HCT116 (cell line): ENCODE data around the gene MAP3K2. TPM values are rescaled to one million over a fixed set of nuclear protein-coding genes. Genes with fewer than 3 reads are reported as not detected.

Experiments
- ATAC-seq: fragments of 200-7000 bp; cut with Tn5 transposase; 2 replicates; pipeline ENCODE4 v1.9.1; 2020; ENCODE audit warnings: mild to moderate bottlenecking, moderate library complexity
- BruUV-seq: library from RNA; stranded (reverse); fragments of 400-500 nt; replicated peaks from 2 replicates; lab custom pipeline; 2021; lab: Mats Ljungman, UMichigan
- CTCF ChIA-PET: fragments of 300-600 bp; sonication (Branson Sonifier 250); formaldehyde crosslinking; loops from one replicate; lab custom pipeline; 2021; ENCODE audit warnings: antibody characterized with exemption; lab: Charles Lee
- POLR2A ChIA-PET: fragments of 300-600, 350-600 bp; sonication (Branson Sonifier 250); formaldehyde crosslinking; loops from one replicate; lab custom pipeline; 2021; ENCODE audit warnings: antibody characterized with exemption; lab: Charles Lee
- RAD21 ChIA-PET, 2 experiments: fragments of 300-600 bp; sonication (Branson Sonifier 250); formaldehyde crosslinking; loops; one replicate each; lab custom pipeline; 2023; ENCODE audit warnings: low total read pairs in 2 of 2; ENCODE audit not compliant: uncharacterized antibody in 2 of 2, unreplicated experiment in 2 of 2, low non-redundant PET in 1 of 2; lab: Charles Lee
- DNase-seq: peaks from one replicate; pipeline ENCODE4 v3.0.0-alpha.2; 2010; ENCODE audit warnings: low read depth, low spot score
- H2AFZ ChIP-seq: fragments of 200-600 bp; shearing (Covaris generic), sonication (generic); 2 replicates; pipeline ENCODE4 v1.6.1; 2017; ENCODE audit warnings: low read depth, mixed run types, mixed read lengths, antibody characterized with exemption, low read length; ENCODE audit not compliant: poor library complexity, severe bottlenecking
- H3K27ac ChIP-seq: 2 replicates; pipeline ENCODE4 v1.5.1; 2012; ENCODE audit warnings: low read depth, low read length
- H3K27me3 ChIP-seq: fragments of 200-600 bp; sonication (generic); 2 replicates; pipeline ENCODE4 v1.6.1; 2016; ENCODE audit warnings: mixed run types, low read length, mixed read lengths; ENCODE audit not compliant: insufficient read depth
- H3K36me3 ChIP-seq, 2 experiments: fragments of 200-500 bp in 1 of 2; fragments of 200-600 bp in 1 of 2; sonication (Bioruptor generic) in 1 of 2; sonication (generic) in 1 of 2; 2 replicates each; pipeline versions ENCODE4 v1.5.1 to v1.6.1; 2014 to 2016; ENCODE audit warnings: low read length in 2 of 2, inconsistent platforms in 1 of 2, mixed read lengths in 1 of 2, mixed run types in 1 of 2; ENCODE audit not compliant: insufficient read depth in 2 of 2, control insufficient read depth in 1 of 2
- H3K4me1 ChIP-seq, 2 experiments: fragments of 200-600 bp in 1 of 2; sonication (generic) in 1 of 2; 2 replicates each; pipeline versions ENCODE4 v1.5.1 to v1.6.1; 2012 to 2017; ENCODE audit warnings: low read length in 2 of 2, inconsistent platforms in 1 of 2, mild to moderate bottlenecking in 1 of 2, mixed read lengths in 1 of 2, mixed run types in 1 of 2, moderate library complexity in 1 of 2; ENCODE audit not compliant: insufficient read depth in 2 of 2, control insufficient read depth in 1 of 2
- H3K4me2 ChIP-seq: fragments of 200-600 bp; sonication (generic); 2 replicates; pipeline ENCODE4 v1.6.1; 2017; ENCODE audit warnings: mixed run types, low read length, mixed read lengths
- H3K4me3 ChIP-seq, 2 experiments: fragments of 200-600 bp in 1 of 2; sonication (generic) in 1 of 2; replicated peaks in 1 of 2; 2 replicates each; pipeline ENCODE4 v1.5.1; 2011 to 2016; ENCODE audit warnings: low read length in 2 of 2, control low read depth in 1 of 2, low read depth in 1 of 2, mild to moderate bottlenecking in 1 of 2, mixed read lengths in 1 of 2, mixed run types in 1 of 2
- H3K79me2 ChIP-seq: fragments of 200-600 bp; sonication (generic); 2 replicates; pipeline ENCODE4 v1.6.1; 2017; ENCODE audit warnings: mild to moderate bottlenecking, mixed run types, low read length, moderate library complexity, mixed read lengths; ENCODE audit not compliant: insufficient read depth
- H3K9ac ChIP-seq: fragments of 200-600 bp; sonication (generic); 2 replicates; pipeline ENCODE4 v1.6.1; 2016; ENCODE audit warnings: low read length, mixed read lengths
- H3K9me2 ChIP-seq: fragments of 200-600 bp; sonication (generic), shearing (Covaris generic); 2 replicates; pipeline ENCODE4 v1.6.1; 2017; ENCODE audit warnings: mixed run types, mild to moderate bottlenecking, moderate library complexity; ENCODE audit not compliant: insufficient read depth
- H3K9me3 ChIP-seq, 2 experiments: fragments of 200-500 bp in 1 of 2; fragments of 200-600 bp in 1 of 2; sonication (Bioruptor generic) in 1 of 2; sonication (generic) in 1 of 2; 2 replicates each; pipeline ENCODE4 v1.6.1; 2014 to 2017; ENCODE audit warnings: low read length in 2 of 2, mixed read lengths in 2 of 2, inconsistent platforms in 1 of 2, low read depth in 1 of 2, mild to moderate bottlenecking in 1 of 2, mixed run types in 1 of 2, moderate library complexity in 1 of 2; ENCODE audit not compliant: control insufficient read depth in 1 of 2, insufficient read depth in 1 of 2
- H4K20me1 ChIP-seq: fragments of 200-600 bp; sonication (generic), shearing (Covaris generic); 2 replicates; pipeline ENCODE4 v1.6.1; 2017; ENCODE audit warnings: mixed run types, mild to moderate bottlenecking, moderate library complexity; ENCODE audit not compliant: insufficient read depth
- CBX3 ChIP-seq: IDR thresholded peaks from 2 replicates; pipeline ENCODE4 v1.6.1; 2012; ENCODE audit warnings: low read depth
- CEBPB ChIP-seq: IDR thresholded peaks from 2 replicates; pipeline ENCODE4 v1.6.1; 2012; ENCODE audit warnings: low read depth
- ELF1 ChIP-seq: IDR thresholded peaks from 2 replicates; pipeline ENCODE4 v1.6.1; 2012; ENCODE audit warnings: low read depth, borderline replicate concordance
- EZH2 ChIP-seq: fragments of 200-600 bp; sonication (generic); IDR thresholded peaks from 2 replicates; pipeline ENCODE4 v1.6.1; 2017; ENCODE audit warnings: antibody characterized with exemption, mixed run types
- FOSL1 ChIP-seq: IDR thresholded peaks from 2 replicates; pipeline ENCODE4 v1.6.1; 2012; ENCODE audit warnings: low read depth
- POLR2A ChIP-seq: IDR thresholded peaks from 2 replicates; pipeline ENCODE4 v1.7.0; 2011; ENCODE audit warnings: borderline replicate concordance; ENCODE audit not compliant: insufficient read depth, insufficient read length; ENCODE audit errors: extremely low read depth
- POLR2AphosphoS5 ChIP-seq: IDR thresholded peaks from 2 replicates; pipeline ENCODE4 v1.6.1; 2011; ENCODE audit warnings: mild to moderate bottlenecking, low read depth, low read length, moderate library complexity
- RAD21 ChIP-seq: IDR thresholded peaks from 2 replicates; pipeline ENCODE4 v1.6.1; 2012; ENCODE audit warnings: low read depth, mild to moderate bottlenecking
- SIN3A ChIP-seq: IDR thresholded peaks from 2 replicates; pipeline ENCODE4 v1.6.1; 2012; ENCODE audit warnings: low read depth
- SP1 ChIP-seq: IDR thresholded peaks from 2 replicates; pipeline ENCODE4 v1.6.1; 2012; ENCODE audit warnings: low read depth
- SRF ChIP-seq: IDR thresholded peaks from 2 replicates; pipeline ENCODE4 v1.6.1; 2012; ENCODE audit warnings: low read depth
- YY1 ChIP-seq: IDR thresholded peaks from 2 replicates; pipeline ENCODE4 v1.6.1; 2011; ENCODE audit warnings: low read length, low read depth, moderate library complexity, mild to moderate bottlenecking; ENCODE audit not compliant: insufficient replicate concordance; ENCODE audit errors: extremely low read depth
- ZFX ChIP-seq: fragments of 450-650 bp; IDR thresholded peaks from 2 replicates; pipeline ENCODE4 v1.6.1; 2017
- intact Hi-C: fragments of 100-400 bp; cut with micrococcal nuclease; formaldehyde crosslinking; loops from 2 replicates; pipeline ENCODE4 v1.10.0; 2022
- total RNA-seq: library from RNA; stranded (reverse); gene quantifications from one replicate; pipeline ENCODE4 v1.2.1, GENCODE V29; 2021; ENCODE audit not compliant: unreplicated experiment
- TF ChIP-seq, protein P1 (sequence below): IDR thresholded peaks from 2 replicates; pipeline ENCODE4 v1.6.1; 2012; ENCODE audit warnings: low read depth
- TF ChIP-seq, protein P2 (sequence below), 3 experiments: fragments of 200-600 bp in 1 of 3; sonication (generic) in 1 of 3; IDR thresholded peaks in 2 of 3; conservative IDR thresholded peaks in 1 of 3; 2 replicates each; pipeline ENCODE4 v1.5.1; 2012 to 2017; ENCODE audit warnings: low read depth in 2 of 3, low read length in 2 of 3, antibody characterized with exemption in 1 of 3, borderline replicate concordance in 1 of 3, control low read depth in 1 of 3, mild to moderate bottlenecking in 1 of 3, mixed read lengths in 1 of 3, mixed run types in 1 of 3, moderate library complexity in 1 of 3; ENCODE audit not compliant: insufficient read depth in 1 of 3

The MAP3K2 gene
- total RNA-seq, 1 experiment from 2014 or later = 44.5 TPM

DNA sequence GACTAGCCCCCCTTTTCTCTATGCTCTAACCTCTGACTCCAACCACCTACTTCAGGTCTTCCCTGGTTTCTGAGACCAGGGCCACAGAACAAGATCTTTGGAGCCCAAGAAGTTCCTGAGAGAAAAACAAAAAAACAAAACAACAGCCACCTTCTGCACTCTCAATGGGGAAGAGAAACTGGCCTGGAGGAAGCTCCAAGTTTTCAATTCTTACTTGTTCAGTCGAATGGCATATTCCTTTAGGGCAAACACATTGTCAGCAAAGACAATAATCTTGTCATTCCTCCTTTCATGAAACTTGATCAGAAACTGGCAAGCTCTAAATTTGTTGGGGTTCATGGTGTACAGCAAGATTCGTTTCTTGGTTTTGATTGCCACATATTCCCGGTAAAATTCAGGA lies 108.8 kb downstream of the MAP3K2 start:
- peaks cover 39 to 49% of the 10 kb centered on the region in 2 experiments for H3K36me3 ChIP-seq
- no peaks in the 10 kb centered on the region; a peak in 1 of 4 replicates for H3K9me3 ChIP-seq

More for the DNA sequence above, 108.8 kb downstream of the MAP3K2 start:
- TF ChIP-seq YY1 (no peak), POLR2A (no peak), SIN3A (no peak), EZH2 (no peak), SP1 (no peak), CBX3 (no peak), FOSL1 (no peak), ZFX (no peak), RAD21 (no peak), ELF1 (no peak), POLR2AphosphoS5 (no peak), CEBPB (no peak), SRF (no peak)
- TF ChIP-seq, protein P1, sequence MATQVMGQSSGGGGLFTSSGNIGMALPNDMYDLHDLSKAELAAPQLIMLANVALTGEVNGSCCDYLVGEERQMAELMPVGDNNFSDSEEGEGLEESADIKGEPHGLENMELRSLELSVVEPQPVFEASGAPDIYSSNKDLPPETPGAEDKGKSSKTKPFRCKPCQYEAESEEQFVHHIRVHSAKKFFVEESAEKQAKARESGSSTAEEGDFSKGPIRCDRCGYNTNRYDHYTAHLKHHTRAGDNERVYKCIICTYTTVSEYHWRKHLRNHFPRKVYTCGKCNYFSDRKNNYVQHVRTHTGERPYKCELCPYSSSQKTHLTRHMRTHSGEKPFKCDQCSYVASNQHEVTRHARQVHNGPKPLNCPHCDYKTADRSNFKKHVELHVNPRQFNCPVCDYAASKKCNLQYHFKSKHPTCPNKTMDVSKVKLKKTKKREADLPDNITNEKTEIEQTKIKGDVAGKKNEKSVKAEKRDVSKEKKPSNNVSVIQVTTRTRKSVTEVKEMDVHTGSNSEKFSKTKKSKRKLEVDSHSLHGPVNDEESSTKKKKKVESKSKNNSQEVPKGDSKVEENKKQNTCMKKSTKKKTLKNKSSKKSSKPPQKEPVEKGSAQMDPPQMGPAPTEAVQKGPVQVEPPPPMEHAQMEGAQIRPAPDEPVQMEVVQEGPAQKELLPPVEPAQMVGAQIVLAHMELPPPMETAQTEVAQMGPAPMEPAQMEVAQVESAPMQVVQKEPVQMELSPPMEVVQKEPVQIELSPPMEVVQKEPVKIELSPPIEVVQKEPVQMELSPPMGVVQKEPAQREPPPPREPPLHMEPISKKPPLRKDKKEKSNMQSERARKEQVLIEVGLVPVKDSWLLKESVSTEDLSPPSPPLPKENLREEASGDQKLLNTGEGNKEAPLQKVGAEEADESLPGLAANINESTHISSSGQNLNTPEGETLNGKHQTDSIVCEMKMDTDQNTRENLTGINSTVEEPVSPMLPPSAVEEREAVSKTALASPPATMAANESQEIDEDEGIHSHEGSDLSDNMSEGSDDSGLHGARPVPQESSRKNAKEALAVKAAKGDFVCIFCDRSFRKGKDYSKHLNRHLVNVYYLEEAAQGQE = no peak
- TF ChIP-seq, protein P2, sequence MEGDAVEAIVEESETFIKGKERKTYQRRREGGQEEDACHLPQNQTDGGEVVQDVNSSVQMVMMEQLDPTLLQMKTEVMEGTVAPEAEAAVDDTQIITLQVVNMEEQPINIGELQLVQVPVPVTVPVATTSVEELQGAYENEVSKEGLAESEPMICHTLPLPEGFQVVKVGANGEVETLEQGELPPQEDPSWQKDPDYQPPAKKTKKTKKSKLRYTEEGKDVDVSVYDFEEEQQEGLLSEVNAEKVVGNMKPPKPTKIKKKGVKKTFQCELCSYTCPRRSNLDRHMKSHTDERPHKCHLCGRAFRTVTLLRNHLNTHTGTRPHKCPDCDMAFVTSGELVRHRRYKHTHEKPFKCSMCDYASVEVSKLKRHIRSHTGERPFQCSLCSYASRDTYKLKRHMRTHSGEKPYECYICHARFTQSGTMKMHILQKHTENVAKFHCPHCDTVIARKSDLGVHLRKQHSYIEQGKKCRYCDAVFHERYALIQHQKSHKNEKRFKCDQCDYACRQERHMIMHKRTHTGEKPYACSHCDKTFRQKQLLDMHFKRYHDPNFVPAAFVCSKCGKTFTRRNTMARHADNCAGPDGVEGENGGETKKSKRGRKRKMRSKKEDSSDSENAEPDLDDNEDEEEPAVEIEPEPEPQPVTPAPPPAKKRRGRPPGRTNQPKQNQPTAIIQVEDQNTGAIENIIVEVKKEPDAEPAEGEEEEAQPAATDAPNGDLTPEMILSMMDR (IDR thresholded peaks at IDR 0.05 in 2 of 3, conservative IDR thresholded peaks at IDR 0.05 in 1 of 3; ENCODE audit: borderline replicate concordance in 1 of 3, insufficient read depth in 1 of 3, low read depth in 2 of 3, low read length in 2 of 3) = no peak
- Histone ChIP-seq H3K27me3 (no peaks in the 10 kb centered on the region), H4K20me1 (no peaks in the 10 kb centered on the region), H3K9ac (no peak overlapping the region), H3K4me1 (no peaks in the 10 kb centered on the region), H3K4me3 (no peak overlapping the region), H3K27ac (no peak overlapping the region), H3K79me2 (peaks cover 58% of the 10 kb centered on the region), H3K9me2 (no peaks in the 10 kb centered on the region), H3K4me2 (no peak overlapping the region), H2AFZ (no peak overlapping the region)
- ChIA-PET RAD21 (no interaction called here), POLR2A (interaction anchor here (1.8 kb wide), 1 partner anchor 15 kb away, joined by 4 read pairs; the partner anchor contains the start of gene ERCC3), CTCF (interaction anchor here (1.1 kb wide), 1 partner anchor 82 kb away, joined by 3 read pairs; no protein-coding TSS in a partner anchor)
- no TSS peak for BruUV-seq
- ATAC-seq = no peak
- intact Hi-C loops = no loop called here
- no peak for DNase-seq
